Stomach smooth muscle (tissue), 2 donors: Measurements from ENCODE around the gene ABHD2.
A peak's percentile ranks its signal among the peaks of the same experiment; 100 is the strongest.

Source experiments
- H3K27ac ChIP-seq: one replicate; pipeline ENCODE4 v1.7.0; 2013; ENCODE audit warnings: mild to moderate bottlenecking, low read length, inconsistent platforms
- H3K27me3 ChIP-seq, 2 donors: one replicate each; pipeline ENCODE4 v1.7.0; 2013; ENCODE audit warnings: low read length in 2 of 2; ENCODE audit not compliant: insufficient read depth in 2 of 2, control insufficient read depth in 1 of 2
- H3K36me3 ChIP-seq, 2 donors: one replicate each; pipeline ENCODE4 v1.7.0; 2013; ENCODE audit warnings: low read length in 2 of 2; ENCODE audit not compliant: control insufficient read depth in 2 of 2, insufficient read depth in 2 of 2
- H3K4me1 ChIP-seq: one replicate; pipeline ENCODE4 v1.7.0; 2013; ENCODE audit warnings: low read length; ENCODE audit not compliant: control insufficient read depth, insufficient read depth
- H3K4me3 ChIP-seq, 2 donors: one replicate each; pipeline ENCODE4 v1.7.0; 2013; ENCODE audit warnings: low read length in 2 of 2
- H3K9ac ChIP-seq, 2 donors: one replicate each; pipeline ENCODE4 v1.7.0; 2013; ENCODE audit warnings: low read length in 2 of 2, mild to moderate bottlenecking in 1 of 2
- H3K9me3 ChIP-seq, 2 donors: one replicate each; pipeline ENCODE4 v1.7.0; 2013; ENCODE audit warnings: low read length in 2 of 2; ENCODE audit not compliant: control insufficient read depth in 2 of 2
- donor health status: healthy.
- donor health status: Pancreatic carcinoma.

Gene ABHD2

DNA sequence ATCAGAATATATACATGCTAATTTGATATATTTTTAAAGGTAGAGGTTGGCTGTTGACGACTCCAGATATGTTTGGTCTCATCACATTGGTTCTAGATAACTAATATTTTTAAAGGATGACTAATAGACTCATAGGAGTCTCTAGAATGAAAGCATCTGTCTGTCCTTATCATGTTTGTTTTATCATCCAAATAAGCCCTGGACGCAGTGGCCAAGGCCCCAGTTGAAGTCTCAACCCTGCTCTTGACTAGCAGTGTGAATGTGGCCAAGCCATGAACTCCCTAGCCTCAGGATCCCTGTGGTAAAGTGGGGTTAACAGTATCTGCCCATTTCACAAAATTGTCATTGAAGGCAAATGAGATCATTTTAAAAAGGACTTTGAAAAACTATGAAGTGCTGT lies 53.6 kb downstream of the ABHD2 start:
- peaks cover 20% of the 10 kb centered on the region for H3K4me1 ChIP-seq
- no peak overlapping the region for H3K9ac ChIP-seq
- no peak overlapping the region for H3K4me3 ChIP-seq
- H3K27ac ChIP-seq: no peak overlapping the region
- H3K36me3 ChIP-seq: peaks cover 6 to 8% of the 10 kb centered on the region in 2 donors
- no peaks in the 10 kb centered on the region for H3K9me3 ChIP-seq
- H3K27me3 ChIP-seq: no peaks in the 10 kb centered on the region

DNA sequence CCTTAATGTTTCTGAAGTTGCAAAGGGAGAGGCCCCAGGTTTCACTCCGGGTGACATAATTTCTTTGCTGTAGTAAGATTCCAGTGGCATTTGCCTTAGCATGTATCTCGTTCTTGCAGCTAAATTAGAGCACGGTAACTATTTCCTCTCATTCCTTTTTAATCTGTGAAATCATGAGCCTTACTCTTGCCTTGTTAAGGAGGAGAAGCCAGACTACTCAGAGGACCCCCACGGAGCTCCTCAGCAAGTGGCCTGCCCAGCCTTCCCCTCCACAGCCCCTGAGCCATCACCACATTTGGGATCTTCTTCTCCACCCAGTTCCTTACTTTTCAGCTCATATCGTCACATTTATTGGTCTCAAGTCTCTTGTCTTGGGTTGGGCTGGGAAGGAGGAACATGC lies 54.2 kb downstream of the ABHD2 start:
- Histone ChIP-seq H3K9ac (no peak overlapping the region), H3K27me3 (no peaks in the 10 kb centered on the region), H3K27ac (no peak overlapping the region), H3K4me3 (no peak overlapping the region), H3K9me3 (no peaks in the 10 kb centered on the region), H3K36me3 (peaks cover 5 to 8% of the 10 kb centered on the region in 2 donors), H3K4me1 (peaks cover 15% of the 10 kb centered on the region)

DNA sequence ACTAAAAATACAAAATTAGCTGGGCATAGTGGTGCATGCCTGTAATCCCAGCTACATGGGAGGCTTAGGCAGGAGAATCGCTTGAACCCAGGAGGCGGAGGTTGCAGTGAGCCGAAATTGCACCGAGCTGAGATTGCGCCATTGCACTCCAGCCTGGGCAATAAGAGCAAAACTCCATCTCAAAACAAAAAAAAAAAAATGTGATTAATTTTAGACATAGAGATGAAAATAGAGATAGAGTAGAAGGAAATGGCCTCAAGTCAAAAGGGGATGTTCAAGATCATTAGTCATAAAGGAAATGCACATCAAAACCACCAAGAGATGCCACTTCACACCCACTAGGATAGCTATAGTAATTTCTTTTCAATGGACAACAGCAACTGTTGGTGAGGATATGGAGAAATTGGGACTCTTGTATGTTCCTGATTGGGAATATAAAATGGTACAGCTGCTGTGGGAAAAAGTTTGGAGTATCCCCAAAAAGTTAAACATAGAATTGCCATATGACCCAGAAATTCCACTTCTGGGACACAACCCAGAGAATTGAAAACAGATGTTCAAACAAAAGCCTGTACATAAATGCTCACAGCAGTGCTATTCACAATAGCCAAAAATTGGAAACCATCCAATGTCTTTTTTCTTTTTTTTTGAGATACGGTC lies 55.4 kb downstream of the ABHD2 start:
- Histone ChIP-seq H3K4me3 (no peak overlapping the region), H3K9ac (no peak overlapping the region), H3K9me3 (no peaks in the 10 kb centered on the region), H3K36me3 (peaks cover 3 to 8% of the 10 kb centered on the region in 2 donors), H3K27ac (no peak overlapping the region), H3K4me1 (peaks cover 6% of the 10 kb centered on the region), H3K27me3 (no peaks in the 10 kb centered on the region)

DNA sequence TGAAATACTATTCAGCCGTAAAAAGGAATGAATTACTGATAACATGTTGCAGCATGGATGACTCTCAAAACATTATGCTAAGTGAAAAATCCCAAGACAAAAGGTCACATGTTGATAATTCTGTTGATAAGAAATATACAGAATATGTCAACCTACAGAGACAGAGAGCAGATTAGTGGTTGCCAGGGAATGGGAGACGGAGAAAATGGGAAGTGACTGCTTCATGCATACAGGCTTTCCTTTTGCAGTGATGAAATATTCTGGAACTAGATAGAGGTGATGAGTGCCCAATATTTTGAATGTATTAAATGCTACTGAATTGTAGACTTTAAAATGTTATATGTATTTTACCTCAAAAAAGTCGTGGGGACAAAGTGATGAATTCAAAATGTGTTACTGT lies 56.2 kb downstream of the ABHD2 start:
- Histone ChIP-seq H3K9ac (no peak overlapping the region), H3K27ac (no peak overlapping the region), H3K9me3 (no peaks in the 10 kb centered on the region), H3K4me3 (no peak overlapping the region), H3K27me3 (no peaks in the 10 kb centered on the region), H3K36me3 (peaks cover 4 to 8% of the 10 kb centered on the region in 2 donors), H3K4me1 (peaks cover 6% of the 10 kb centered on the region)

DNA sequence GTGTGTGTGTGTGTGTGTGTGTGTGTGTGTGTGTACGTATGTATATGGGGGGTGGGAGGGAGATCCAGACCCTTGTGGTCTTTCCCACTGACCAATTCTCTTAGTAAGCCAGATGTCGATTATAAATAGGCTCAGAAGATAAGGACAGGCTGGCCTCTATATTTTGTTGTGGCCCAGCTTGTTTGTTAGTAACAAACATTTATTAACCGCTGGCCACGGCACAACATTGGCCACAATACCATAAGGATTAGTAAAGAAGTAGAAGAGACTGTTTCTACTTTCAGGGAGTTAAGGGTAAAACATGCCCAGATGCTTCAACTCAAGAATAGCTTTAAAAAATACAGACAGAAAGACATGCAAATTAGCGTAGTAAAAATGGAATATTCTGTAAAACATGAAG lies 58.1 kb downstream of the ABHD2 start:
- Histone ChIP-seq H3K9ac (no peak overlapping the region), H3K4me1 (peaks cover 3% of the 10 kb centered on the region), H3K36me3 (peaks cover 2 to 3% of the 10 kb centered on the region in 2 donors), H3K4me3 (no peak overlapping the region), H3K27me3 (no peaks in the 10 kb centered on the region), H3K27ac (no peak overlapping the region), H3K9me3 (no peaks in the 10 kb centered on the region)

DNA sequence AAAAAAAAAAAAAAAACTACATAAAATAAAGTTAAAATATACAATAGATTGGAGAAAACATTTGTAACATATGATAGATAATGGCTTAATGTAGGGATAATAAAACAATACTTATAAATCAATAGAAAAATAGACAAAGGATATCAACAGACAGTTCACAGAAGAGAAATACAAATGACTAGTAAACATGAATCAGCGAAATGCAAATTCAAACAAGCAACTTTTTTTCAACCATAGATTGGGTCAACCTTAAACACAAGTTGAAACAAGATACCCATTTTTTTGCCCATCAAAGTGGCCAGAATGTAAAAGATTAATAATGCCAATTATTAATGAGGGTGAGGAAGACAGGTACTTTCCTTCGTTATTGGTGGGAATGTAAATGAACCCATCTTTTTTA lies 59.9 kb downstream of the ABHD2 start:
- Histone ChIP-seq H3K4me3 (no peak overlapping the region), H3K36me3 (peaks cover 11 to 12% of the 10 kb centered on the region in 2 donors), H3K4me1 (no peaks in the 10 kb centered on the region), H3K27me3 (no peaks in the 10 kb centered on the region), H3K9me3 (no peaks in the 10 kb centered on the region), H3K27ac (no peak overlapping the region), H3K9ac (no peak overlapping the region)

DNA sequence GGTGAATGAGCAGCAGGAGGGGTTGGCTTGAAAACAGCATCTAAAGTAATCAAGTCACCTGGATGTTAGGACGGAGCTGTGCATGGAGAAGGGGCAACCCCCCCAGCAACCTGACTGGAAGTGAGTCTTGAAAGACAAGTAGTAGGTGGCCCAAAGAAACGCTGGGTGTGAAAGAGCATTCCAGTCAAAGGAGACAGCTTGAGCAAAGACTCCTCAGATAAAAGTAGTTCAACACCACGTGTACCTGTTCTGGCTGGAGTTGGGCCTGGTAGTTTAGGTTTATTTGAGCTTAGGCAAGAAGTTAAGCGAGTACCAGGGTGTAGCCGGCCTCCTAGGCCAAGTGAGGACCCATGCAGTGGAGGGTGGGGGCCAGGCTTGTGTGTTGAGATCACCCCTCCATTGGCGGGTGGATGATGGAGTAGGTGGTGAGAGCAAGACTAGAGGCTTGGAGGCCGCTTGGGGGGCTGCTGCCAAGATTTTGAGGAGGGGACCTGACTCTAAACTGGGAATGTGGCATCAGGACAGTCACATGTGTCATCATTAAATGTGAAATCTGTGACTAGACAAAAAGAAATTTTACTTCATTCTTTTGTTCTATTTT lies 61.3 kb downstream of the ABHD2 start:
- H3K9me3 ChIP-seq: no peaks in the 10 kb centered on the region
- no peak overlapping the region for H3K4me3 ChIP-seq
- H3K9ac ChIP-seq: no peak overlapping the region
- no peak overlapping the region for H3K27ac ChIP-seq
- H3K4me1 ChIP-seq: no peaks in the 10 kb centered on the region
- no peaks in the 10 kb centered on the region for H3K27me3 ChIP-seq
- peaks cover 11 to 14% of the 10 kb centered on the region in 2 donors for H3K36me3 ChIP-seq

DNA sequence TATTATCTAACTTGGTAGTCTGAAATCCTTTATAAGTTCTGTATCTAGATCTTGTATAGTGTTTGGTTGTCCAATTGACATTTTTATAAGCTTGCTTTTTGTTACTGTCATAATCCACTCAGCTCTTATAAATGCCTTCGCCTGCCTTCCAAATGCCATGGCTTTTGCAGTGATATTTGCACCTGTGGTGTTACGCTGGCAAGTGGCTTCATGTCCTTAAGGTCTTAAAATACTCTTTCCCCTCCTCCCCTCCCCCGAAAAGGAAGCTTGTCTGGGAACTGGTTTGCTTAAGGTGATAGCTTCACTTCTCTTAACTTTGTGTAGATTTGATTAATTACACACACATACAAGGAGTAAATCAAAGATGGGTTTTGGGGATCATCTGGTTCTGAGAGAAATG lies 62.0 kb downstream of the ABHD2 start:
- no peaks in the 10 kb centered on the region for H3K27me3 ChIP-seq
- H3K4me3 ChIP-seq: no peak overlapping the region
- H3K4me1 ChIP-seq: no peaks in the 10 kb centered on the region
- no peak overlapping the region for H3K27ac ChIP-seq
- no peak overlapping the region for H3K9ac ChIP-seq
- H3K36me3 ChIP-seq: peaks cover 14 to 18% of the 10 kb centered on the region in 2 donors
- no peaks in the 10 kb centered on the region for H3K9me3 ChIP-seq

DNA sequence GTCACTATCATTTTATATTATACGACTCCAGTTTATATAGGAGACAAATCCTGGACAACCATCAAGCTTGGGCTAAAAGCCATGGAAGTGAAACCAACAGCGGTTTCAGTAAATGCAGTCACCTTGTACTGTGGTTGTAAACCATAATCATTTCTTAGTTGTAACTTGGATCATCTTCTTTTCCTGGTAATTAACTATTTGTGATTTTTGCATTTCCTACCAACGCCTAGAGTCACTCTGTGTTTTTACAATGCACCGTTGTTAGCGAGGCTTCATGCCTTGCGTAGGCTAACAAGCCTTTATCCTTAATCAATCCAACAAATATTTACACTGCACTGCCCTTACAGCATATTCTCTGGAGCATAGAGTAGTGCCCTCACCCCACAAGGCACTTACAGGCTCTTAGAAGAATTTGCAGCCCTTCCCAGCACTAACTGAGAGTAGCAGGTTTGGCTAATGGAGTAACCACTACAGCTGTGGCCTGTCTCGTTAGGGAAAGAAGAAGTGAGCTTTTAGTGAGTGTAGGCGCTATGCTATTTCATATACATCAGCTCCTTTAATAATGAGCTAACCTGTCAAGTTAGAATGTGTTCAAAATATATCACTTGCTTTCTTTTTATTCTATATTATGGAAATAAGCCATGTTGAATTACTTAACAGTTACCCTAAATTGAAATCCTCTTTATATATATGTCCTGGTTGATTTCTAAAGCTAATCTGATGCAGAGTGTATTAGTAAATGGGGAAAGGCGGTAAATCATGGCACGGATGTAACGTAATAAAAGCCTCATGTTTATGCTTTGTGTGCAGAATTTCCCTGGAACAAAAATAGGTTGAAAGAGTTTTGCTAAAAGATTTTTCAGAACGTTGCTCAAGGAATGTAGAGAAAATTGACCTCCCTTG lies 62.8 kb downstream of the ABHD2 start:
- Histone ChIP-seq H3K4me3 (peak overlapping the region in 1 of 2 donors; percentile 3), H3K27ac (no peak overlapping the region), H3K36me3 (peaks cover 19 to 24% of the 10 kb centered on the region in 2 donors), H3K9ac (peak overlapping the region; percentile 17 to 42), H3K27me3 (no peaks in the 10 kb centered on the region), H3K4me1 (no peaks in the 10 kb centered on the region), H3K9me3 (no peaks in the 10 kb centered on the region)

DNA sequence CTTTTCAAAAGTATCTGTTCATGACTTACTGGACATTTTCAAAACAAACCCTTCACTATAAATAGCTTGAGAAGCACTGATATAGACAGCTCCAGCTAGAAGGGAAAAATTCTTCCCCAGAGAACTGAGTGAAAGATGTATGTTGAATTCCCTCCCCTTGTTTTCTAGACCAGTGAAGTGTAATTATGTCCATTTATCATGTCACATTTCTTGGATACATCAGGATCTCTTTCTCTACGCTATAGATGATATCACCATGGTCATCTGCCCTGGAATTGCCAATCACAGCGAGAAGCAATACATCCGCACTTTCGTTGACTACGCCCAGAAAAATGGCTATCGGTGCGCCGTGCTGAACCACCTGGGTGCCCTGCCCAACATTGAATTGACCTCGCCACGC lies 66.9 kb downstream of the ABHD2 start:
- no peak overlapping the region for H3K27ac ChIP-seq
- peaks cover 24 to 26% of the 10 kb centered on the region in 2 donors for H3K36me3 ChIP-seq
- H3K9ac ChIP-seq: no peak overlapping the region
- H3K4me3 ChIP-seq: no peak overlapping the region
- no peaks in the 10 kb centered on the region for H3K27me3 ChIP-seq
- H3K4me1 ChIP-seq: no peaks in the 10 kb centered on the region
- no peaks in the 10 kb centered on the region for H3K9me3 ChIP-seq
